ENCODE results near the gene AKAP6.

Gene AKAP6

GRCh38 chr14:32329146-32329545, at the start of gene AKAP6:
TSS of gene AKAP6 (plus strand) at chr14:32329298. CDS start at chr14:32433494, 104,196 bp downstream.
- DNase-seq: no peak

GRCh38 chr14:32286602-32287001, 42.5 kb upstream of the AKAP6 start:
- DNase-seq: no peak

- no peak for DNase-seq
Observed at GRCh38 chr14:32296366-32296765, 32.7 kb upstream of the AKAP6 start.

- no peak for DNase-seq
Observed at GRCh38 chr14:32298346-32298745, 30.8 kb upstream of the AKAP6 start.

GRCh38 chr14:32300136-32300535, 29.0 kb upstream of the AKAP6 start:
- no peak for DNase-seq

GRCh38 chr14:32303865-32304264, 25.2 kb upstream of the AKAP6 start:
- no peak for DNase-seq

GRCh38 chr14:32304296-32304695, 24.8 kb upstream of the AKAP6 start:
- DNase-seq: no peak

GRCh38 chr14:32306549-32306948, 22.5 kb upstream of the AKAP6 start:
- no peak for DNase-seq

GRCh38 chr14:32307881-32308582, 21.1 kb upstream of the AKAP6 start:
- DNase-seq: no peak

GRCh38 chr14:32310876-32311275, 18.2 kb upstream of the AKAP6 start:
- no peak for DNase-seq

- DNase-seq: no peak
Observed at GRCh38 chr14:32311294-32312009, 17.6 kb upstream of the AKAP6 start.

- no peak for DNase-seq
Observed at GRCh38 chr14:32312010-32312331, 17.1 kb upstream of the AKAP6 start.

GRCh38 chr14:32313844-32314376, 15.2 kb upstream of the AKAP6 start:
- no peak for DNase-seq

- no peak for DNase-seq
Observed at GRCh38 chr14:32318087-32318795, 10.9 kb upstream of the AKAP6 start.

GRCh38 chr14:32319368-32320049, 9.6 kb upstream of the AKAP6 start:
- DNase-seq: no peak

- no peak for DNase-seq
Observed at GRCh38 chr14:32324601-32325000, 4.5 kb upstream of the AKAP6 start.

- no peak for DNase-seq
Observed at GRCh38 chr14:32327255-32327961, 1.7 kb upstream of the AKAP6 start.

GRCh38 chr14:32329690-32330285, 690 bp downstream of the AKAP6 start:
- no peak for DNase-seq

GRCh38 chr14:32330351-32331111, 1.4 kb downstream of the AKAP6 start:
- no peak for DNase-seq

GRCh38 chr14:32331206-32331605, 2.1 kb downstream of the AKAP6 start:
- no peak for DNase-seq

Measured in activated gamma-delta T cell treated with Interleukin-2 at 50 U/mL for 16 hours (primary cell).